Activated CD4-positive, alpha-beta memory T cell treated with anti-CD3 and anti-CD28 coated beads, Interleukin-2, amount 10 ng/mL, durations not matched to agents 7 days and 5 days (primary cell): ENCODE measurements around the gene KCP. TPM values are rescaled to one million over a fixed set of nuclear protein-coding genes. Genes with fewer than 3 reads are reported as not detected.

ENCODE experiments used
- CTCF ChIA-PET: fragments of 350-600 bp; sonication (Branson Sonifier 250); formaldehyde crosslinking; loops from one replicate; lab custom pipeline; 2021; ENCODE audit warnings: antibody characterized with exemption, inconsistent platforms; lab: Charles Lee
- POLR2A ChIA-PET: fragments of 350-600 bp; sonication (Branson Sonifier 250); formaldehyde crosslinking; loops from one replicate; lab custom pipeline; 2021; ENCODE audit warnings: antibody characterized with exemption; lab: Charles Lee
- DNase-seq: peaks from one replicate; pipeline ENCODE4 v3.0.0-alpha.2; 2020
- H3K27ac Mint-ChIP-seq: one replicate; pipeline ENCODE4 v1.8.0; 2021; ENCODE audit warnings: mild to moderate bottlenecking, mixed read lengths
- H3K27me3 Mint-ChIP-seq: one replicate; pipeline ENCODE4 v1.8.0; 2021; ENCODE audit warnings: mixed read lengths
- H3K36me3 Mint-ChIP-seq: one replicate; pipeline ENCODE4 v1.8.0; 2021; ENCODE audit warnings: low read depth, mixed read lengths
- H3K4me1 Mint-ChIP-seq: one replicate; pipeline ENCODE4 v1.8.0; 2021; ENCODE audit warnings: mixed read lengths
- H3K4me3 Mint-ChIP-seq: one replicate; pipeline ENCODE4 v1.8.0; 2021; ENCODE audit warnings: mild to moderate bottlenecking, mixed read lengths
- H3K9me3 Mint-ChIP-seq: one replicate; pipeline ENCODE4 v1.8.0; 2021; ENCODE audit warnings: mixed read lengths
- total RNA-seq, 2 experiments: library from RNA; stranded (reverse); gene quantifications; one replicate each; pipeline ENCODE4 v1.2.3, GENCODE V29; 2021

Gene KCP
- total RNA-seq, 2 experiments from 2014 or later = 0.20 to 0.33 TPM

DNA sequence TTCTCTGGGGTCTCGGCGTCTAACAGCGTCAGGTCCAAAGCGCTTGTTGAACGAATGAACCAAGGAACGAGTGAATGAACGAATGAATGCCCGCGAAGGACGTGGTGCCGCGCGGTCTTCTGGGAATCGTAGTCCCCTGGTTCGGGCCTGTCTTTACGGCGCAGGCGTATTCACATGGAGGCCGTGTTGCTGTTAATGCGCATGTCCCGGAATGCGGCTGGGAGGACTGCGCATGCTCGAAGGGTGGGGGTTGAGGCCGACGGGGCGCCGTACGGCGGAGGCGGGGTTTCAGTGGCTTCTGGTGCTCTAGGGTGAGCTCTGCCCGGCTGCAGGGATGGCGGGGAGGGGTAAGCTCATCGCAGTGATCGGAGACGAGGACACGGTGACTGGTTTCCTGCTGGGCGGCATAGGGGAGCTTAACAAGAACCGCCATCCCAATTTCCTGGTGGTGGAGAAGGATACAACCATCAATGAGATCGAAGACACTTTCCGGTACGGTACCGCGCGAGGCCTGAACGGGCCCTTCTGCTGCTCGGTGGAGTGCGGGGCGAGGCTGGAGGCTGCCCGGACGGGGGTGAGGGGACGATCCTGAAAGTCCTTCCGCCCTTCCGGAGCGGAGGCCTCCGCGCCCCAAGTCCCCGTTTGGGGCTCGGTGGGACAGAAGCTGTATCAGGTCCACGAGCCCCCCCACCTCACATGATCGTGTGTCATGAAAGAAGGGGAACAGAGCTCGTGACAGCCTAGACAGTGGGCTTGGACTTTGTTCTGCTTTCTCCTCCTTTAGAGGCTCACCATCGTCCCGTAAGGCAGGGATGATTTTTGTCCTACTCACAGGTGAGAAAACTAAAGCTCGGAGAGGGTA, 47.7 kb downstream of the KCP start, which contains the start of gene ATP6V1F:
Gene ATP6V1F (plus strand): TSS at position 286 of the 862 bp plus-strand sequence. CDS start 49 bp downstream, at position 335.
- peaks cover 36% of the 10 kb centered on the region for H3K4me1 Mint-ChIP-seq
- peaks cover 22% of the 10 kb centered on the region for H3K36me3 Mint-ChIP-seq
- H3K9me3 Mint-ChIP-seq = no peaks in the 10 kb centered on the region
- H3K27ac Mint-ChIP-seq = peak within 1 kb of the TSS; percentile 87
- ChIA-PET POLR2A (interaction anchor here (0.8 to 2.0 kb wide), 14 partner anchors 10 to 519 kb away, joined by 3 to 11 read pairs (median 4); partner anchors contain the start of genes AHCYL2, CALU, HILPDA and RBM28), CTCF (interaction anchor here (0.6 to 2.5 kb wide), 16 partner anchors 9 to 1192 kb away, joined by 3 to 28 read pairs (median 8); partner anchors contain the start of gene CALU)
- peaks cover 2% of the 10 kb centered on the region for H3K27me3 Mint-ChIP-seq
- DNase-seq = peak; percentile 100
- H3K4me3 Mint-ChIP-seq = peak within 1 kb of the TSS; percentile 94

DNA sequence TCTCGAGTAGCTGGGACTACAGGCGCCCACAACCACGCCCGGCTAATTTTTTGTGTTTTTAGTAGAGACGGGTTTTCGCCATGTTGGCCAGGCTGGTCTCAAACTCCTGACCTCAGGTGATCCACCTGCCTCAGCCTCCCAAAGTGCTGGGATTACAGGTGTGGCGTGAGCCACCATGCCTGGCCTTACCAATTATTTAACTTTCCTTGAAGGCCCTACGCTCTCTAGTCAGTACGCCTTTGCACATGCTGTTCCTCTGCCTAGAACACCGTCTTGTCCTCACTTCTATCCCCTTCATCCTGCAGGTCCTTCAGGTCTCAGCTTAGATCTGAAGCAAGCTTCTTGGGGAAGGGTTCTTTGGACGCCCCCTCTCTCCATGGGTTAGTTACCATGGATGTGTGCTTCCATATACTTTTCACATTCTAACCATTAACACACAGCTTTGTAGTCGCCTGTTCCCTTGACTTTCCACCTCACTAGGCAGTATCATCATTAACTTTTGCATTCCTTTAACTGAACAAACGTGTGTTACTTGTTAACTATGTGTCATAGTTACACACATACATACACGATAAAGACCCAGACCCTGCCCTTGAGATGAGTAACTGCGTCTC, 48.4 kb downstream of the KCP start:
- no peaks in the 10 kb centered on the region for H3K9me3 Mint-ChIP-seq
- peak overlapping the region; percentile 87 for H3K27ac Mint-ChIP-seq
- ChIA-PET CTCF (interaction anchor here (0.7 to 2.5 kb wide), 11 partner anchors 11 to 230 kb away, joined by 3 to 28 read pairs (median 10); partner anchors contain the start of gene CALU), POLR2A (interaction anchor here (1.0 to 2.0 kb wide), 10 partner anchors 11 to 518 kb away, joined by 3 to 11 read pairs (median 4); partner anchors contain the start of genes AHCYL2, CALU, HILPDA and RBM28)
- H3K27me3 Mint-ChIP-seq = no peaks in the 10 kb centered on the region
- peaks cover 19% of the 10 kb centered on the region for H3K36me3 Mint-ChIP-seq
- peak overlapping the region; percentile 94 for H3K4me3 Mint-ChIP-seq
- H3K4me1 Mint-ChIP-seq = peaks cover 34% of the 10 kb centered on the region
- DNase-seq = no peak

DNA sequence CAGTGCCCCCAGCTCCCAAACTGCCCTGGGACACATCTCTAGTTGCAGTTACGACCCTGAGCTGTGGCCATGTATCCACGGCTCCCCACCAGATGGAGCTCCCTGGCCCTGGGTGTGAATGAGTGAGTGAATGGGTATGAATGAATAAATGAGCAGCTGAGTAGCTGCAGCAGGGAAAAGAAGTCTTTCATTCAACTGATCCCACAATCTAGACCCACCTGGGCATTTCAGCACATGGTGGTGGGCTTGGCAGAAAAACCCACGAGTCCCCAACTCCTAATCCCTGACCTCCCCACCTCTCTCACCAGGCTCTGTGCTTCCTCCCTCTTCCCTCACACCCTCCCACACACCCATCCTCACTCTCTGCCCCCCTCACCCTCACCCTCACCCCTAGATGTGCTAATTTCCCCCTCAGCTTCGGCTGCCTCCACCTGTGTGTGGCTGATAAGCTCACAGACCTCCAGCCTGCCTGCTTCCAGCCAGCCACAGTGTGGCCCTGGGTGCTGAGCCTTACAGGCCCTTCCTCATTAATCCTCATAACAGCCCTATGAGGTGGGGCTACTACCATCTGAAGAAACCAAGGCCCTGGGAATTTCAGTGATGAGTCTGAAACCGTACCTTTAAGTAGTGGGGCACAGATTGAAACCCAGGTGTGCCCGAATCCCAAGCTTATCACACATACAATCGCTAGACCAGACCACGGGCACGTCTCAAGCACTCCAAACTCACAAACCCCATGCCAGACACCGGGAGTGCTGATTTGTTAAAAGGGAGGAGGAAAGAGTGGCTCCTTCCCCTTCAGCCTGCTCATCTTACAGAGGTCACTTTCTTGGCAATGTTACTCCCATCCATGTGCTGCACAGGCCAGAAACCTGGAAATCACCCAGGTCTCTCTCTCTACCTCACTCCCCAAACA, 50.1 kb downstream of the KCP start:
- H3K4me1 Mint-ChIP-seq = peaks cover 34% of the 10 kb centered on the region
- no peak overlapping the region for H3K4me3 Mint-ChIP-seq
- no peaks in the 10 kb centered on the region for H3K9me3 Mint-ChIP-seq
- H3K27me3 Mint-ChIP-seq = no peaks in the 10 kb centered on the region
- POLR2A ChIA-PET = no interaction called here
- CTCF ChIA-PET = interaction anchor here (0.7 to 2.6 kb wide), 3 partner anchors 19 to 246 kb away, joined by 4 to 13 read pairs (median 6); no protein-coding TSS in a partner anchor
- no peak overlapping the region for H3K27ac Mint-ChIP-seq
- peaks cover 9% of the 10 kb centered on the region for H3K36me3 Mint-ChIP-seq
- DNase-seq = no peak

DNA sequence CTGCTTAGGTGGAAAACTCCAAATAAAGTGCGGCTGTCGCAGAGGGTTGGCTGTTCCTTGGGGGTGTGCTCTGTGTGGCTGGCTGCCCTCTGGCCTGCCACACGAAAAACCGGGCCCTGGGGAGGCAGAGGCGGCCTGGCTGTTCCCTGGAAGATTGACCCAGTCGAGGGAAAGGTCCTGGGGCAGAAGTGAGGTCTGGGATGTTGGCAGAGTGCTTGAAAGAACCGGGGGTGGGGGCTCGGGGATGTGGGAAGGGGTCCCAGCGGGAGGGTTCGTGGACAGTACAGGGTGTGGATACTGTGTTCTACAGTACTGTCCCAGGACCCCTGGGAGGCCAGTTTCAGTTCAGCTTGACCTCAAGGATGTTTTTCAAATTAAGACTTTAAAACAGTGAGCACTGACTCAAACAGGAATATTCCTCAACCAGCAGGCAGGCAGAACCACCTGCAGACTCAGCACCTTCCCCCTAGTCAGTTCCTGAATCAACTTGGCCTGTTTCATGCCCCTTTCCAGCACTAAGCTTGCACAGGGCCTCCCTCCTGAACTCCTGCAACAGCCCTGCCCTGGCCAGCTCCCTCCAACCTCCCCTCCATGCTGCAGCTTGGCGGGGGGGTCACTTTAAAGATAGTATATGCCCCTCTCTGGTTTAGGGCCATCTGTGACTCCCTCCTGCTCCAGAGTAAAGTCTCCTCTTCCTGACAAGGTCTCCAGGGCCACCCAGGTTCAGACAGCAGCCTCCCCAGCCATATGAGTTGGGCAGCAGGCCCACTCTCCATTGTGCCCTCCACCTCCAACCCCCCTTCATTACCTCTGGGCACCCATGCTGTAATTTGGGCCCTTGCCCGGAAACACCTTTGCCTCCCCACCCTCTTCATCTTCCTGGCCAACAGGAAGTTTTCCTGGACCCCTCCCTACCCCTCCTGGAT, 51.0 kb downstream of the KCP start:
- no peaks in the 10 kb centered on the region for H3K27me3 Mint-ChIP-seq
- H3K4me3 Mint-ChIP-seq = no peak overlapping the region
- no peak for DNase-seq
- H3K9me3 Mint-ChIP-seq = no peaks in the 10 kb centered on the region
- peaks cover 5% of the 10 kb centered on the region for H3K36me3 Mint-ChIP-seq
- POLR2A ChIA-PET = no interaction called here
- CTCF ChIA-PET = interaction anchor here (2.6 kb wide), 1 partner anchor 24 kb away, joined by 13 read pairs; no protein-coding TSS in a partner anchor
- H3K27ac Mint-ChIP-seq = peak overlapping the region; percentile 33
- peaks cover 29% of the 10 kb centered on the region for H3K4me1 Mint-ChIP-seq

DNA sequence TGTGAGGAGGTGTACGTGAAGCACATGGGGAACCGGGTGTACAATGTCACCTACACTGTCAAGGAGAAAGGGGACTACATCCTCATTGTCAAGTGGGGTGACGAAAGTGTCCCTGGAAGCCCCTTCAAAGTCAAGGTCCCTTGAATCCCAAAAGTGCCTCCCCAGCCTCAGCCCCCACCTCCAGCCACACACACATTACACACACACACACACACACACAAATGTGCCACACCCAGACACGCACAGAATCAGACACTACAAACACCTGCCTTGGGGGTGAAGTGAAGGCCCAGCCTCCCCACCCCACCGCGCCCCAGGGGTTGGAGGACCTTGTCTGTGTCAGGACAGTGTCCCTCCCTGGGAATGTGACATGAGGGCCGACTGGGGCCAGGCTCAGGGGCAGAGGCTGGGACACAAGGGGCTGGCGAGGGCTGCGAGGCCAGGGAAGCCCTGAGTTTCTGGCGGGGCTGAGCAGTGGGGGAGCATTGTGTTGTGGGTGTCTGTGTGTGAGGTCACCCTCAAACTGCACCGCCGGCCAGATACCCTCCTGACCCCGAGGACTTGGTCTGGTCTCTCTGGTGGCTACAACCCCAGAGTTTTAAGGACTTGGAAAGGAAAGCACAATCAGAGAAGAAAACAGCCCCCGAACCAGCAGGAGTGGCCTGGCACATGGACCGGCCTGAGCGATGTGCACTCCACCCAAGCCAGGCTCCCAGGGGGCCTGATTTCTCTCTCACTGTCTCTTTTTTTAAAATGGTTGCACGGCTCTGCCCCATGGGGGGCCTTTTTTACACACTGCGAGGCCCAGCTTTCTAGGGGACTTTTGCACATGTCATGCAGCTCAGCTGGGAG, 51.9 kb downstream of the KCP start:
- ChIA-PET CTCF (no interaction called here), POLR2A (no interaction called here)
- Mint-ChIP-seq H3K27me3 (no peaks in the 10 kb centered on the region), H3K4me3 (no peak overlapping the region), H3K4me1 (peaks cover 24% of the 10 kb centered on the region), H3K9me3 (no peaks in the 10 kb centered on the region), H3K27ac (no peak overlapping the region), H3K36me3 (peaks cover 5% of the 10 kb centered on the region)
- DNase-seq = no peak

- H3K9me3 Mint-ChIP-seq = no peaks in the 10 kb centered on the region
- no peak overlapping the region for H3K27ac Mint-ChIP-seq
- ChIA-PET POLR2A (no interaction called here), CTCF (no interaction called here)
- no peak for DNase-seq
- no peaks in the 10 kb centered on the region for H3K36me3 Mint-ChIP-seq
- peaks cover 15% of the 10 kb centered on the region for H3K4me1 Mint-ChIP-seq
- H3K4me3 Mint-ChIP-seq = no peak overlapping the region
- no peaks in the 10 kb centered on the region for H3K27me3 Mint-ChIP-seq
These were observed 54.3 kb downstream of the KCP start for GRCh38 chr7:128856001-128856718.

DNA sequence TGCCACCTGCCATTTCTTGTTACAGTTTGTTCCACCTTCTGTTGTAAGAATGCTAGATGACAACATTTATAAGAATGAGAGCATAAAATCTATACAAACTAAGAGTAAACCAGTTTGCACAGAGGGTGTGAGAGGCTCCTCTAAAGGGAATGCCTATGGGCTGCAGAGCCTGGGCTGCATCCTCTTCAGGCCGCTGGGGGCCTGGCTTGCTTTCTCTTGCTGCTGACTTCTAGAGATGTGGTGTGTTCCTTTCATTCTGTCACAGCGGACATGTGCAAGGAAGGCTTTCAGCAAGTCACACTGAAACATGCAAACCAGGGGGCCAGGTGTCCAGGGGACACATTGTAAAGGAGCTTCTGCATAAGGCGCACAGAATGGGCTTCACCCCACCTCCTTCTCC, 55.0 kb downstream of the KCP start:
- Mint-ChIP-seq H3K27ac (no peak overlapping the region), H3K4me3 (no peak overlapping the region), H3K36me3 (no peaks in the 10 kb centered on the region), H3K9me3 (no peaks in the 10 kb centered on the region), H3K27me3 (no peaks in the 10 kb centered on the region), H3K4me1 (peaks cover 11% of the 10 kb centered on the region)
- ChIA-PET POLR2A (no interaction called here), CTCF (no interaction called here)
- DNase-seq = no peak

- H3K27ac Mint-ChIP-seq = no peak overlapping the region
- H3K36me3 Mint-ChIP-seq = no peaks in the 10 kb centered on the region
- H3K4me1 Mint-ChIP-seq = peaks cover 4% of the 10 kb centered on the region
- H3K27me3 Mint-ChIP-seq = no peaks in the 10 kb centered on the region
- POLR2A ChIA-PET = no interaction called here
- no peaks in the 10 kb centered on the region for H3K9me3 Mint-ChIP-seq
- no peak for DNase-seq
- no peak overlapping the region for H3K4me3 Mint-ChIP-seq
- CTCF ChIA-PET = no interaction called here
These were observed 56.1 kb downstream of the KCP start for GRCh38 chr7:128854396-128854795.

GRCh38 chr7:128853799-128854198, 56.7 kb downstream of the KCP start:
- no peak overlapping the region for H3K4me3 Mint-ChIP-seq
- H3K4me1 Mint-ChIP-seq = no peaks in the 10 kb centered on the region
- H3K27ac Mint-ChIP-seq = no peak overlapping the region
- no peaks in the 10 kb centered on the region for H3K36me3 Mint-ChIP-seq
- ChIA-PET CTCF (no interaction called here), POLR2A (no interaction called here)
- no peaks in the 10 kb centered on the region for H3K27me3 Mint-ChIP-seq
- H3K9me3 Mint-ChIP-seq = no peaks in the 10 kb centered on the region
- DNase-seq = no peak

GRCh38 chr7:128852537-128853254, 57.8 kb downstream of the KCP start:
- Mint-ChIP-seq H3K27ac (no peak overlapping the region), H3K9me3 (no peaks in the 10 kb centered on the region), H3K27me3 (no peaks in the 10 kb centered on the region), H3K4me1 (no peaks in the 10 kb centered on the region), H3K36me3 (no peaks in the 10 kb centered on the region), H3K4me3 (no peak overlapping the region)
- ChIA-PET POLR2A (no interaction called here), CTCF (no interaction called here)
- DNase-seq = no peak
